Cardiac septum (tissue), 1 donor: ENCODE measurements around the gene KRTAP5-6. TPM values are rescaled to one million over a fixed set of nuclear protein-coding genes. Genes with fewer than 3 reads are reported as not detected.
"Not testable (repeated sequence)": the region's sequence is repeated elsewhere in the genome, so short reads cannot be mapped to it uniquely, and the experiment has no call there.

Source experiments
- DNase-seq: peaks from one replicate; pipeline ENCODE4 v3.0.0-alpha.2; 2020; ENCODE audit warnings: low spot score
- intact Hi-C: fragments of 100-400 bp; cut with DNase I; formaldehyde crosslinking; loops from one replicate; pipeline ENCODE4 v1.14.0; 2022
- total RNA-seq: library from RNA; stranded (reverse); fragmentation: NEBNext Ultra II Directional; extraction: Animal tissue kit (Norgen Biotek cat#: 25700); gene quantifications from one replicate; pipeline ENCODE4 v1.2.1, GENCODE V29; 2021
- donor health status: DM: no; HTN: no; CAD: no.

Gene KRTAP5-6
- total RNA-seq, 1 donor from 2014 or later = not detected

- intact Hi-C loops = no loop called here
- no peak for DNase-seq
Observed at GRCh38 chr11:1660111-1660867, 36.7 kb upstream of the KRTAP5-6 start.

GRCh38 chr11:1661454-1662269, 35.3 kb upstream of the KRTAP5-6 start:
- DNase-seq, intact Hi-C loops: not testable (repeated sequence)

GRCh38 chr11:1662699-1663283, 34.2 kb upstream of the KRTAP5-6 start:
- DNase-seq, intact Hi-C loops: not testable (repeated sequence)

GRCh38 chr11:1665313-1665712, 31.7 kb upstream of the KRTAP5-6 start:
- intact Hi-C loops = no loop called here
- no peak for DNase-seq

- intact Hi-C loops = no loop called here
- no peak for DNase-seq
Observed at GRCh38 chr11:1667121-1667850, 29.7 kb upstream of the KRTAP5-6 start.

- intact Hi-C loops = no loop called here
- no peak for DNase-seq
Observed at GRCh38 chr11:1667906-1668305, 29.1 kb upstream of the KRTAP5-6 start.

- DNase-seq = no peak
- intact Hi-C loops = no loop called here
Observed at GRCh38 chr11:1668911-1669473, 28.0 kb upstream of the KRTAP5-6 start.

GRCh38 chr11:1669546-1670218, 27.3 kb upstream of the KRTAP5-6 start:
- no peak for DNase-seq
- intact Hi-C loops = loop anchor here (10.0 kb wide), 1 partner anchor 685 kb away; no protein-coding TSS in a partner anchor

- intact Hi-C loops = loop anchor here (10.0 kb wide), 1 partner anchor 684 kb away; no protein-coding TSS in a partner anchor
- DNase-seq = not testable (repeated sequence)
Observed at GRCh38 chr11:1670457-1670856, 26.5 kb upstream of the KRTAP5-6 start.

GRCh38 chr11:1670905-1671371, 26.1 kb upstream of the KRTAP5-6 start:
- DNase-seq = peak; percentile 71
- intact Hi-C loops = loop anchor here (10.0 kb wide), 1 partner anchor 684 kb away; no protein-coding TSS in a partner anchor

GRCh38 chr11:1671658-1672057, 25.3 kb upstream of the KRTAP5-6 start:
- no peak for DNase-seq
- intact Hi-C loops = loop anchor here (10.0 kb wide), 1 partner anchor 683 kb away; no protein-coding TSS in a partner anchor

- no peak for DNase-seq
- intact Hi-C loops = loop anchor here (10.0 kb wide), 1 partner anchor 682 kb away; no protein-coding TSS in a partner anchor
Observed at GRCh38 chr11:1672613-1673350, 24.2 kb upstream of the KRTAP5-6 start.

GRCh38 chr11:1673446-1674172, 23.4 kb upstream of the KRTAP5-6 start:
- DNase-seq = no peak
- intact Hi-C loops = loop anchor here (10.0 kb wide), 1 partner anchor 681 kb away; no protein-coding TSS in a partner anchor

GRCh38 chr11:1674173-1675131, 22.5 kb upstream of the KRTAP5-6 start:
- DNase-seq = no peak
- intact Hi-C loops = loop anchor here (10.0 kb wide), 1 partner anchor 680 kb away; no protein-coding TSS in a partner anchor

- intact Hi-C loops = loop anchor here (10.0 kb wide), 1 partner anchor 679 kb away; no protein-coding TSS in a partner anchor
- no peak for DNase-seq
Observed at GRCh38 chr11:1675536-1676228, 21.3 kb upstream of the KRTAP5-6 start.
